Ammon's horn (tissue), 1 donor: ENCODE data around the gene IRGQ.
A peak's percentile ranks its signal among the peaks of the same experiment; 100 is the strongest.
"Not testable (repeated sequence)": the region's sequence is repeated elsewhere in the genome, so short reads cannot be mapped to it uniquely, and the experiment has no call there.

Source experiments
- DNase-seq: peaks from one replicate; pipeline ENCODE4 v3.0.0-alpha.2; 2016; ENCODE audit warnings: low spot score

Gene IRGQ

DNA sequence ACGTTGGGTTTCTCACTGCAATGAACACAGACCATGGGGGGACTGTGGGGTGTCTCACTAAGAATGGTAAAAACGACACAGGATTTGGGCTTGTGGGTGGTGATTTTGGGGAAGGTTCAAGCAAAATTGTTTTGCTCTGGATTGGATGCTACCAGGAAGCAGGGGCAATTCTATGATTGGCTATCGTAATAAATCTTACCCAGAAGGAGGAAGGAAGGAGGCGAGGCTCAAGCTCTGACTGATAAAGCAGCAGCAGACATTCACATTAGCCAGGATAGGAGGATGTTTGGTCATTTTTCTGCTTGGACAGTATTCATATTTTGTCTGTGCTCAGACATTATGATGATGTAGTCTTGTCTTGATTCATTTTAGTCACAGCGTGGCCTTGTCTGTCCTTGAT is 1.9 kb upstream of the IRGQ start:
- no peak for DNase-seq

DNA sequence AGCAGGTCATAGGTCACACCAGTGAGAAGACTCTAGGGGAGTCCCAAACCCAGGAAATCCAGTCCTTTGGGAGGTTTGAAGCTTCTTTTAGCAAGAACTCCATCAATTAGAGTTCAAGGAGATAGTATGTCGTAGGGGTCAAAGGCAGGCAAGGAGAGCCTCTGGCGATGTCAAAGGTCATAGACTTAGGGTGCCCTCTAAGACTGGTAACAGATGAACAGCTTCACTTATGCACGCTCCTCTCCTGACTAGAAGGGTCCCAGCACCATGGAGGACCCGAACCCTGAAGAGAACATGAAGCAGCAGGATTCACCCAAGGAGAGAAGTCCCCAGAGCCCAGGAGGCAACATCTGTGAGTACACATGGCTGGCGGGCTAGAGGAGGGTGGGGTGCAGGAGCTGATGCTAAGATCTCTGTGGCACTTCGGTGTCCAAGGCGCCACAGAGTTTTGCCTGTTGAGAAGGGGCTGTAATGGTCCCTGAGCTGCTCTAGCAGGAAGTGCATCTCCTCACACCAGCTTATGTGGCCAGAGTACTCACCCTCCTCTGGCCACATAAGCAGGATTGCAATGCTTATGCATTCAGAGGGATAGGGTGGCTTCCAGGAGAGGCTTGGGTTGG is 1.0 kb upstream of the IRGQ start:
- DNase-seq = no peak

DNA sequence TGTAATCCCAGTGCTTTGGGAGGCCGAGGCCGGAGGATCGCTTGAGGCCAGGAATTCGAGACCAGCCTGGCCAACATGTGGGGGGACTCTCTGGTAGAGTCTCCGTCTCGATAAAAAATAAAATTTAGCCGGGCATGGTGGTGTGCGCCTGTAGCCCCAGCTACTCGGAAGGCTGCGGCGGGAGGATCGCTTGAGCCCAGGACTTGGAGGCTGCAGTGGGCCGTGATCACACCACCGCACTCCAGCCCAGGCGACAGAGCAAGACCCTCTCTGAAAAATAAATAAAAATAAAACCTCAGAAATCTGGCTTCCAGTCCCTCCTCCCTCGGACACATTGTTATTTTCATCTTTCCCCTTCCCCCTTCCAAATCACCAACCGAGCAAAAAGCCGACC is 332 bp downstream of the IRGQ start:
- no peak for DNase-seq

- DNase-seq = peak; percentile 55
Observed at GRCh38 chr19:43594710-43595604, 977 bp downstream of the IRGQ start.

- DNase-seq = no peak
Observed at GRCh38 chr19:43594081-43594697, 1.7 kb downstream of the IRGQ start.

DNA sequence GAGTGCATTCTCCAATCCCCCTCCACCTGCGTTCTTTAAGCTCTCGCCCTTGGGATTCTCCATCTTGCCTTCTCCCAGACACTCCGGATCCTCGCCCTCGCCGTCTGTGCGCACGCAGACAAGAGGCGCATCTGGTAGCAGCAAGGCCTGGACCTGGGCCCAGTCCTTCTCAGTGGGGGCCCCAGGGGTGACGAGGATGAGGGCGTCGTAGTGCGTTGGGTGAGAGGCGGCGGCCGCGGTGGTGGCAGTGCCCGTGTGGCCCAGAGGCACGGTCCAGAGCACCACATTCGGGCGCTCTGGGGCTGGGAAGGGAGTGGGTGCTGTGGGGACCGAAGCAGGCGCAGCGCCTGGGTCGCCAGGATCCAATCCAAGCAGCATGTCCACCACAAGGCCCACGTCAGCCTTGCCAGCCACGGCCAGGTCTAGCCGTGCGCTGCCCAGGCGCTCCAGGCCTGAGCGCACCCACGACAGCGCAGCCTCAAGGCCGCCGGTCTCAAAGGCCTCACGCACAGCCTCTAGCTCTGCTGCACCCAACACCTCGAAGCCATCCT is 3.1 kb downstream of the IRGQ start:
- DNase-seq = no peak

DNA sequence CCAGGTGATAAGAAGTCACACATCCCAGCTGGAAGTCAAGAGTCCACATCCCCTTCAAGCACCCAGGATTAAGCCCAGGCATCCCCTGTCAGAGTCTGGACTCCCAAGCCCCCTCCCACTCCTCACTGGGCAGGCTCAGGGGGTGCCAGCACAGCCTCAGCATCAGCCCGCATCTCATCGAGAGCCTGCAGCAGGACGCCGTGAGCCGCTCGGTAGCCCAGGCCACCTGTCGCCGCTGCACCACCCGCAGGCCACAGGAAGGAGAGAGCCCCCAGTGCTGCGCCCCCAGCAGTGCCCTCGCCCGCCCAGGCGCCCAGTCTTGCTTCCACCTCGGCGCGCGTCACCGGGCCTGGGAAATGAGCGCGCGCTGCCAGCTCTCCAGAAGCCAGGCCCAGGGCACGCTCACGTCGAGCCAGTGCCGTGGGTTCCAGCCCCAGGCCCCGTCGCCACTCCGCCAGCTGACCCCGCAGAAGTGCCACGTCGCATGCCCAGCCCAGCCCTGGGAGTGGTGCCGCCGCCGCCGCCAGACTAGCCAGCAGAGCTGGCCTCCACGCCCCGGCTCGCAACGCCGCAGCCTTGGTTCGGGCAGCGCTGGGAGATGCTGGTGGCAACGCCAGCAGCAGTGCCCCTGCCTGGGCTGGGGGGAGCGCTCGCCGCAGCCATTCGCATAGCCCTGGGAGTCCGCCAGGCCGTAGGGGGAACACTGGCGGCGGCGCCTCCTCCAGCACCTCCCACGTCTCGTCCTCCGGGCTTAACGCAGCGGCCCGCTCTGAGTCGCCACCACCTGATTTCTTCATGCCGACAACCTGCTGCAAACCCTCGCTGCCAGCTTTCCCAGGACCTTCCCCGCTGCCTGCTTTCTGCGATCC is 3.8 kb downstream of the IRGQ start:
- no peak for DNase-seq

DNA sequence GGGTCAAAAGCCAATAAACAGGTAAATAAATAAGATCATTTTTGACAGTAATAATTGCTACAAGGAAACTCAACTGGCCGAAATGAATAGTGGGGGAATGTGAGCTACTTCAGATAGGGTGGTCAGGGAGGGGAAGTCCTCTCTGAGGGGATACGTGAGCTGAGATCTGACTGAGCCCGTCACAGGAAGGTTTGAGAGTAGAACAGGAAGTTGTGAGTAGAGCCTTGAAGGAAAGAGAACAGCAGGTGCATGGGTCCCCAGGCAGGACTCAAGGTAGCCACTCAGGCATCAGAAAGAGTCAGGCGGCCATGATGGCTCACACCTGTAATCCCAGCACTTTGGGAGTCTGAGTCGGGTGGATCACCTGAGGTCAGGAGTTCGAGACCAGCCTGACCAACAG is 6.3 kb downstream of the IRGQ start:
- no peak for DNase-seq

DNA sequence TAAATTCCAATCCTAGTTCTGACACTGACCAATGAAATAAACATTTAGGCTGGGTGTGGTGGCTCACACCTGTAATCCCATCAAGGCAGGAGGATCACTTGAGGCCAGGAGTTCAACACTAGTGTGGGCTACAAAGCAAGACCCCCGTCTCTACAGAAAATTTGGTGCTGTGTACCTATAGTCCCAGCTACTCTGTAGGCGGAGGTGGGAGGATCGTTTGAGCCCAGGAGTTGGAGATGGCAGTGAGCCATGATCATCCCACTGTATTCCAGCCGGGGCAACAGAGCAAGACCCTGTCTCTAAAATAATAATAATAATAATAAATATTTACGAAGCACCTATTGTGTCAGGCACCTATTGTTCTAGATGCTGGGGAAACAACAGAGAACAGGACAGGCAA is 6.7 kb downstream of the IRGQ start:
- no peak for DNase-seq

DNA sequence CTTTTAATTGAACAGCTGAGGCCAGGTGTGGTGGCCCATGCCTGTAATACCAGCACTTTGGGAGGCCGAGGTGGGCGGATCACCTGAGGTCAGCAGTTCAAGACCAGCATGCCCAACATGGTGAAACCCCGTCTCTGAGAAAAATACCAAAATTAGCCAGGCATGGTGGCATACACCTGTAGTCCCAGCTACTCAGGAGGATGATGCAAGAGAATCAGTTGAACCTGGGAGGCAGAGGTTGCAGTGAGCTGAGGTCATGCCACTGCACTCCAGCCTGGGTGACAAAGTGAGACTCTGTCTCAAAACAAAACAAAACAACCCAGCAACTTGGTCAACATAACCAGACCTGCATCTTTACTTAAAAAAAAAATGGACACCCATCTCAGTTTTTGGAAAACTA is 8.9 kb downstream of the IRGQ start:
- not testable (repeated sequence) for DNase-seq

DNA sequence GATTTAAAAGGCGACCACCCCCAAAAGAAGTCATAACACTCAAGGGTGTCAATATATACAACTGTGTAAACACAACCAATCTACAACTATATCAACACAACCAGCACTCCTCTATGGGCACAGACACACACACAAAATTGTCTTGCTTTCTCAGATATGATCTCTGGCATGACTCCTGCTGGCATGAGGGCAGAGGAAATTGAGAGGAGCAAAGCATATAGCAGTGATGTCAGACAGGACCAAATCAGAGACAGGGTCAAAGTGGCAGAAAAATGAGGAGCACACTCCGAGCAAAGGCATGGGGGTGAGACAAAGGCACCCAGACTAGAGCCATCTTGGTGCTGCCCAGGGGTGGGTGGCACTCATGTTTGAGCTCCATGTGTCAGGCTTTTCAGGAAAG is 9.6 kb downstream of the IRGQ start:
- no peak for DNase-seq

DNA sequence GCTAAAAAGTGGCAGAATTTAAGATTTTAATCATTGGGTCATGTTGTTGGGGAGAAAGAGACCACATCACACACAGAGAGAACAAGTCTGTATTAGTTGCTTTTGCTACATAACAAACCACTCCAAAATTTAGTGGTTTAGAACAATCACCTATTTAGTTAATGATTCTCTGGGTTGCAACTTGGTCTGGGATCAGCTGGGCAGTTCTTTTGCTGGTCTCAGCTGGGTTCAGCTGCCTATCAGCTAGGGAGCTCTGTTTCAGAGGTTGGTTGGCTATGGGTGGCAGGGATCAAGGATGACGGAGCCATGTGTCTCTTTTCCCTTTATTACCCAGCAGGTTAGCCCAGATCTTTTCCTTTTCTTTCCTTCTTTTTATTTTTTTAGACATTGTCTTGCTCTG is 11.4 kb downstream of the IRGQ start:
- no peak for DNase-seq

DNA sequence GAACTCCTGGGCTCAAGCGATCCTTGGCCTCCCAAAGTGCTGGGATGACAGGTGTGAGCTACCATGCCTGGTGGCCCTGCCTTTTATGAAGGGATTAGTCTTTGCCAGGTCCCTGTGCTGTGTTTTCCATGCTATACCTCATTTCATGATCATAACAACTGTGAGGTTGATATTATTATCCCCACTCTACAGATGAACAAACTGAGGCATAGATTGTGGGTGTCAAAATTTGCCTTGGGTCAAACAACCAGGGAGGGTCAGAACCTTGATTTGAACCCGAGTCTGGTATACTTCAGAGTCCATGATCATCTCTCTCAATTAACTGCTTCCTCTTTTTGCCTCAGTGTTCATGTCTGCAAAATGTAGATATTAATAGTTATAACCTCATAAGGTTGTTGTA is 13.4 kb downstream of the IRGQ start:
- DNase-seq = no peak

- no peak for DNase-seq
Observed at GRCh38 chr19:43581467-43581866, 14.5 kb downstream of the IRGQ start.

GRCh38 chr19:43578787-43579186 is 17.1 kb downstream of the IRGQ start:
- DNase-seq = no peak

GRCh38 chr19:43575955-43576878 is 19.7 kb downstream of the IRGQ start:
- DNase-seq = no peak

DNA sequence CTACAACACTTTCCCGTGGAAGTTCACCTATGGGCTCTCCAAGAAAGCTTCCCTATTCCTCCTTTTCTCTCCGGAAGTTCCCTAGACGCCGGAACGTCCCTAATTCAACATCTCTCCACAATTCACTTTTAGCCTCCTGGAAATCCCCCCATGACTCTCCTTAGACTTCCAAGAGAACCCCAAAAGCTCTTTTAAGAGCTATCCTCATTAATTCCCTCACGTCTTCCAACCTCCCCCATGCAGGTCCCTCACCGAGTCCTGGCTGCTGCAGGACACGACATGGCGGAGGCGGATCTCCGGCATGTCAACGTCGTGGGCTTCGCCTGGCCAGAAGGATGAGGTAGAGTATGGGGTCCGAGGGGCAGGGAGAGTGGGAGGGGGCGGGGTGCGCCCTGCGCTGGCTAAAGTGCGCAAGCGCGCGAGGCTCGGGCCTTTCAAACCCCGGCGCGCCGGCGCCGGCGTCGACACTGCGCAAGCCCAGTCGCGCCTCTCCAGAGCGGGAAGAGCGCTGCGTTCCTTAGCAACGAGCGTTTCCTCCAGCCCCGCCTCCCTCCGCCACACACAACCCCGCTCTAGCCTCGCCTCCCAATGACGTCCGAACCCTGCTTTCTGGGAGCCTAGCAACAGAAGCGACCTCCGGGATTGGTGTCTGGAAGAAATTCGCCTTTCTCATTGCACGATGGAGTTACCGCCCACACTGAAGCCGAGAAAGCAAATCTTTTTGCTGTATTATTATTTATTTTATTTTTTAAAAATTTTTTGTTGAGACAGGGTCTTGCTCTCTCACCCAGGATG is 20.6 kb downstream of the IRGQ start, which contains the start of the genes PINLYP and XRCC1:
TSS of gene PINLYP (plus strand) at position 646 of the 795 bp plus-strand sequence. CDS start 1,391 bp downstream, outside the sequence.
TSS of gene XRCC1 (minus strand) at position 372 of the 795 bp plus-strand sequence. CDS start at position 303, 69 bp downstream.
- peak; percentile 100 for DNase-seq

GRCh38 chr19:43574424-43575155 is 21.3 kb downstream of the IRGQ start:
- no peak for DNase-seq

DNA sequence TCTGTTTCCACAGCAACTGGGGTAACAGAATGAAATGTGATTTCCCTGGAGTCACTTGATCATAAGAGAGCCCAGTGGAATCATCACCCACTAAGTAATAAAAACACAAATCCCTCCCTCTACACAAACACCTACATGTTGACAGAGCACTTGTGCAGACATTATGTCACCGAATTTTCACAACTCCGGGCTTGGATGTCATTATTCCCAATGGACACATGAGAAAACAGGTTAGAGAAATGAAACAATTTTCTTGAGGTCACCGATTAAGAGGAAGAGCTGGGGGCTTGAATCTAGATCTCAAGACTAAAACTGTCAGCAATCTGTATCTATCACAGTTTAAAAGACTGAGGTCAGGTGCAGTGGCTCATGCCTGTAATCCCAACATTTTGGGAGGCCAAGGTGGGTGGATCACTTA is 23.8 kb downstream of the IRGQ start:
- no peak for DNase-seq
